ENCODE data around the gene DCC. TPM values are rescaled to one million over a fixed set of nuclear protein-coding genes. Genes with fewer than 3 reads are reported as not detected.

DCC gene
- polyA plus RNA-seq, 1 experiment = 0.15 TPM

DNA sequence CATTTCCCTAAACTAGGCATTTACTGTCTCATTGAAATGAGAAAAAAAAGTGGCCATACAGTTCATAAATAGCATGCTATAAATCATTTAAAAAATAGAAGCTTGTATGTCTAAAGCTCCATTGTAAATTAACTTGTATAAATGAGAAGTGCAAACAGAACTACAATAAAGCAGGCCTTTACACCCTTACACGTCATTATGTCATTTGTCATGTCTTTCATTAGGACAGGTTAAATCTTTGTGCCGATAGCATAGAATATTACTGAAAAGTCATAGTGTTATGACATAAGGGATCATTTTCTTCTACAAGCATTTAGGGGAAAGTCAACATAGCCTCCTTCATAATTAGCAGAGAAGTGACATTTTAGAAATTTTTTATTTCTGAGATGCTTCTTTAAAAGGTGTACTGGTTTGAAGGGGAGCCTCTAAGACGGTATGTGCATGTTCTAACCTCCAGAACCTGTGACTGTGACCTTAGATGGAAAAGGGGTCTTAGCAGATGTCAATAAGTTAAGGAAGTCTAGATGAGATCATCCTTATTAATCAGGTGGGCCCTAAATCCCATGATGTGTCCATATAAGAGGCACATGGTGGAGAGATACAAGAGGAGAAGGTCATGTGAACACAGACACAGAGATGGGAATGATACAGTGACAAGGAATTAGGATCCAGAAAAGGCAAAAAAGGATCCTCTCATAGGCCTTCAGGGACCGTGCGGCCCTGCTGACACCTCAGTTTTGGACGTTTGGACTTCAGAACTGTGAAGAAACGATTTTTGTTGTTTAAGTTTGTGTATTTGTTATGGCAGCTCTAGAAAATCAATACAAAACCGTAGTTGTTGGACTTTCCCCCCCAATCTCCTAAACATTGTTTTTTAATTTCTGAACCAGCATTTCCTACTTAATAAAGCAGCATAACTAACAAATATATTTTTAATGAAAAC, 1020.8 kb downstream of the DCC start:
- TF ChIP-seq, protein P1, sequence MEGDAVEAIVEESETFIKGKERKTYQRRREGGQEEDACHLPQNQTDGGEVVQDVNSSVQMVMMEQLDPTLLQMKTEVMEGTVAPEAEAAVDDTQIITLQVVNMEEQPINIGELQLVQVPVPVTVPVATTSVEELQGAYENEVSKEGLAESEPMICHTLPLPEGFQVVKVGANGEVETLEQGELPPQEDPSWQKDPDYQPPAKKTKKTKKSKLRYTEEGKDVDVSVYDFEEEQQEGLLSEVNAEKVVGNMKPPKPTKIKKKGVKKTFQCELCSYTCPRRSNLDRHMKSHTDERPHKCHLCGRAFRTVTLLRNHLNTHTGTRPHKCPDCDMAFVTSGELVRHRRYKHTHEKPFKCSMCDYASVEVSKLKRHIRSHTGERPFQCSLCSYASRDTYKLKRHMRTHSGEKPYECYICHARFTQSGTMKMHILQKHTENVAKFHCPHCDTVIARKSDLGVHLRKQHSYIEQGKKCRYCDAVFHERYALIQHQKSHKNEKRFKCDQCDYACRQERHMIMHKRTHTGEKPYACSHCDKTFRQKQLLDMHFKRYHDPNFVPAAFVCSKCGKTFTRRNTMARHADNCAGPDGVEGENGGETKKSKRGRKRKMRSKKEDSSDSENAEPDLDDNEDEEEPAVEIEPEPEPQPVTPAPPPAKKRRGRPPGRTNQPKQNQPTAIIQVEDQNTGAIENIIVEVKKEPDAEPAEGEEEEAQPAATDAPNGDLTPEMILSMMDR (IDR thresholded peaks at IDR 0.05; ENCODE audit: insufficient read depth, low read depth, low read length) = no peak
- no peaks in the 10 kb centered on the region for H3K36me3 ChIP-seq (ENCODE audit: control insufficient read depth, insufficient read depth, low read length)
- DNase-seq (ENCODE audit: low read depth) = no peak
- POLR2A ChIA-PET = no interaction called here
- no peak overlapping the region for H3K4me3 ChIP-seq (ENCODE audit: low read depth, low read length)
- no peaks in the 10 kb centered on the region for H3K27me3 ChIP-seq (ENCODE audit: control insufficient read depth, insufficient read depth, low read length)
- CTCF ChIA-PET = no interaction called here

DNA sequence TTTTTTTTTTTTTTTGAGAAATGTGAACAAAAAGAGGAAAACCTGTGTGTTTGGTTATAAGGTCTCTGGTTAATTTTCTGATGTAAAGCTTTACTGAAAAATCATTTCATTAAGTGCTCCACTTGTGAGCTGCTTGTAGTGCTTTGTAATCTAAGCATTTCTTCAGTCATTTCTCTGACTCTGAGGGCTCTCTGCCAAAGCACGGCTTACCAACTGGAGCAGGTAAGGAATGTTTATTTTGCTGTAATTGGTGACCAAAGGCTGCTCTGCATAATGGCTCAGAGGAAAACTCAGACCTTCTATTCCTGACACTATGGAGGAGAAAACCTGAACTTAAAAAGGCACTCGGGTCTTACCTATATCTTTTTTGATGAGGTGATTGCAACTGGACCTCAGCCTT, 1035.6 kb downstream of the DCC start:
- POLR2A ChIA-PET = no interaction called here
- no peaks in the 10 kb centered on the region for H3K27me3 ChIP-seq (ENCODE audit: control insufficient read depth, insufficient read depth, low read length)
- CTCF ChIA-PET = no interaction called here
- no peaks in the 10 kb centered on the region for H3K36me3 ChIP-seq (ENCODE audit: control insufficient read depth, insufficient read depth, low read length)
- no peak overlapping the region for H3K4me3 ChIP-seq (ENCODE audit: low read depth, low read length)
- TF ChIP-seq, protein P1 (IDR thresholded peaks at IDR 0.05; ENCODE audit: insufficient read depth, low read depth, low read length) = no peak
- no peak for DNase-seq (ENCODE audit: low read depth)

DNA sequence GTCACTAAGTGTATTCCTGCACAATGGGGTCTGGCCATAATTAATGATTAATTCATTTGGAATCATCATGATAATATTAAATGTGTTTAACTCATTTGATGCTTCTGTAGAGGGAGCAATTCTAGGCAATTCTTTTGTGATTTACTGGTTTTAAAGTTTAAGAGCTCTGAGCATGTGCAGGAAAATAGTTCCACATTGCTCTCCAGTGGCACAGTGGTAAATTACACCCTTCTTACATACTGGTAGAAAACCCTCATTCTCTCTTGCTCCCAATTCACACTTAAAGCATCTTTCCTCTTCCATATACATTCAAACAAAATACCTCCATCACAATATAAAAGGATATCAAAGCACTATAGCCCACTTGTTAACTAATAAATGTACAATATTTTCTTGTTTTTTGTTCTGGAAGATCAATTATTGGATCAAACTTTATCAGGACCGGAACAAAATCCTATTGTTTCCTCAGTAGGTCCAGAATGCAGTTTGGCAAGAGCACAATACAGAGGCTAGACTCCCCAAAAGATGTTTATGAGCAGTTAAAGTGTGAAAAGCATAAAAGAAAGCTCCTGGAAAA, 1040.2 kb downstream of the DCC start:
- Histone ChIP-seq H3K36me3 (ENCODE audit: control insufficient read depth, insufficient read depth, low read length) (no peaks in the 10 kb centered on the region), H3K4me3 (ENCODE audit: low read depth, low read length) (no peak overlapping the region), H3K27me3 (ENCODE audit: control insufficient read depth, insufficient read depth, low read length) (no peaks in the 10 kb centered on the region)
- ChIA-PET POLR2A (no interaction called here), CTCF (interaction anchor here (0.9 to 1.7 kb wide), 3 partner anchors 11 to 14 kb away, joined by 3 to 6 read pairs (median 3); no protein-coding TSS in a partner anchor)
- TF ChIP-seq, protein P1 (IDR thresholded peaks at IDR 0.05; ENCODE audit: insufficient read depth, low read depth, low read length) = peak; percentile 53
- no peak for DNase-seq (ENCODE audit: low read depth)

DNA sequence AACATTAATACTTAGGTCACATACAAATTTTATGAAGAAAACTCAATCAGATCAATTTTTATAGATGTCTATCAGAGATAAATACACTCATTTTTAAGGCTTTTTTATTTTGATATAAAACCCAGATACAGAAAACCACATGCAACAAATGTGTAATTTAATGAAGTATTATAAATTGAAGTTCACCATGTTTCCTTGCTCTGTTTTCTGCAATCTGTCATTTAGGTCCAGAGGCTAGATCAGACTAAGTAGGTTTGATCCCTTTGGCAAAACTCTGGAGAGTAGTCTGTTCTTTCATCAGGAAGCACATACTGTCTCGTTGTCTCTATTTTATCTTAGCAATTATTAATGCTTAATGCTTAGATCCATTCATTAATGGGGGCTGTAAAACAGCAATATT, 1042.9 kb downstream of the DCC start:
- ChIA-PET POLR2A (no interaction called here), CTCF (no interaction called here)
- Histone ChIP-seq H3K4me3 (ENCODE audit: low read depth, low read length) (no peak overlapping the region), H3K27me3 (ENCODE audit: control insufficient read depth, insufficient read depth, low read length) (no peaks in the 10 kb centered on the region), H3K36me3 (ENCODE audit: control insufficient read depth, insufficient read depth, low read length) (no peaks in the 10 kb centered on the region)
- TF ChIP-seq, protein P1 (IDR thresholded peaks at IDR 0.05; ENCODE audit: insufficient read depth, low read depth, low read length) = no peak
- DNase-seq (ENCODE audit: low read depth) = no peak

DNA sequence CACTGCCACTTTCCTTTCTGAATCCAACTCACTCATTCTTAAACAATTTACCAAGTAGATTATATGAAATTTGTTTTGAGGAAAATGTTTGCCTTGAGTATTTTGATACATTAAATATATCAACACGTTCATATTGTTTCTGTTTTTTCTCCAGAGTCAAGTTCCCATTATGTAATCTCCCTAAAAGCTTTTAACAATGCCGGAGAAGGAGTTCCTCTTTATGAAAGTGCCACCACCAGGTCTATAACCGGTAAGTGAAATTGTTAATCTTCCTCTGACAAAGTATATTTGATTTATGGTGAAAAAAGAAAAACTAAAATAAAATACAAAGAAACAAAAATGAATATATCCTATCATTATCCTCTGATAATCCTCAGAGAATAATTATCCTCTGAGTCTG, 1045.9 kb downstream of the DCC start:
- POLR2A ChIA-PET = no interaction called here
- CTCF ChIA-PET = no interaction called here
- DNase-seq (ENCODE audit: low read depth) = no peak
- H3K27me3 ChIP-seq (ENCODE audit: control insufficient read depth, insufficient read depth, low read length) = no peaks in the 10 kb centered on the region
- H3K4me3 ChIP-seq (ENCODE audit: low read depth, low read length) = no peak overlapping the region
- H3K36me3 ChIP-seq (ENCODE audit: control insufficient read depth, insufficient read depth, low read length) = no peaks in the 10 kb centered on the region
- TF ChIP-seq, protein P1 (IDR thresholded peaks at IDR 0.05; ENCODE audit: insufficient read depth, low read depth, low read length) = no peak
